ENCODE results near the gene HOXA6. TPM values are rescaled to one million over a fixed set of nuclear protein-coding genes. Genes with fewer than 3 reads are reported as not detected.

HOXA6 gene
- total and polyA plus RNA-seq, 2 of the 4 experiments (the other 2 are of a cell fraction): 1.4 to 1.8 TPM

GRCh38 chr7:27176962-27177794, 29.6 kb upstream of the HOXA6 start (continued):
- no peak for TF ChIP-seq RAD21 (IDR thresholded peaks at IDR 0.05; ENCODE audit: low read length)

GRCh38 chr7:27176524-27176845, 28.9 kb upstream of the HOXA6 start:
- dilution Hi-C loops (cut with HindIII; ENCODE audit: low sequenced_read_pairs, unreplicated experiment): no loop called here
- H2AFZ ChIP-seq (replicated peaks; ENCODE audit: low read length, poor library complexity): no peak overlapping the region
- no peak overlapping the region for H3K4me2 ChIP-seq (ENCODE audit: low read depth, low read length)
- no peak overlapping the region for H3K4ac ChIP-seq (ENCODE audit: low read depth, low read length)
- in situ Hi-C loops (cut with MboI; ENCODE audit: low sequenced_read_pairs): no loop called here
- no peak overlapping the region for H2BK120ac ChIP-seq (ENCODE audit: low read depth, low read length)
- no peaks in the 10 kb centered on the region; the same call in 1 of the 2 replicates for H3K4me1 ChIP-seq (ENCODE audit: control insufficient read depth, insufficient read depth, low read length)
- H2BK15ac ChIP-seq (ENCODE audit: low read depth, low read length): no peak overlapping the region
- ChIA-PET CTCF (no interaction called here), POLR2A (ENCODE audit: unreplicated experiment) (no interaction called here)
- DNase-seq (no peak), ATAC-seq (ENCODE audit: low read depth) (no peak)
- no peak overlapping the region for H3K56ac ChIP-seq (ENCODE audit: extremely low read depth, insufficient read depth, low read length)
- 63% methylated on average over 2 of the region's 3 CpGs; no CpG with 5 or more reads in 1 of the 2 experiments for WGBS, 2 experiments (ENCODE audit: extremely low coverage in 2 of 2, insufficient read length in 1 of 2)
- H4K8ac ChIP-seq (ENCODE audit: low read depth in 2 of 2, low read length in 2 of 2): no peak overlapping the region
- no peak overlapping the region for H3K9ac ChIP-seq (ENCODE audit: low read depth, low read length)
- H2AK5ac ChIP-seq (ENCODE audit: low read depth, low read length): no peak overlapping the region
- H3K23ac ChIP-seq (ENCODE audit: low read depth, low read length): no peak overlapping the region
- no peaks in the 10 kb centered on the region for H3K36me3 ChIP-seq (ENCODE audit: control insufficient read depth, insufficient read depth, low read length)
- H2BK20ac ChIP-seq (ENCODE audit: low read depth, low read length): no peak overlapping the region
- 0 out of 2 replicates have a peak, but pooled peaks cover 14% of the 10 kb centered on the region for H4K20me1 ChIP-seq (ENCODE audit: insufficient read depth, low read length)
- peaks cover 7% of the 10 kb centered on the region; the same call in 1 of the 2 replicates for H3K9me3 ChIP-seq (ENCODE audit: control insufficient read depth, insufficient read depth, low read length)
- no peak overlapping the region for H3K27ac ChIP-seq (ENCODE audit: insufficient read depth, low read length)
- H4K5ac ChIP-seq (ENCODE audit: low read depth, low read length): no peak overlapping the region
- no peak overlapping the region for H2AK9ac ChIP-seq (replicated peaks; ENCODE audit: low read depth, low read length, poor library complexity)
- H3K18ac ChIP-seq (ENCODE audit: low read depth, low read length): no peak overlapping the region
- no peak overlapping the region for H3K4me3 ChIP-seq (ENCODE audit: insufficient read depth, low read depth, low read length)
- no peak overlapping the region for H3K14ac ChIP-seq (replicated peaks; ENCODE audit: low read depth, low read length)
- intact Hi-C loops (cut with micrococcal nuclease): no loop called here
- H3K9me1 ChIP-seq (ENCODE audit: insufficient read depth, low read length): no peaks in the 10 kb centered on the region
- no peaks in the 10 kb centered on the region for H3K79me1 ChIP-seq (ENCODE audit: low read depth in 1 of 2, low read length in 2 of 2)
- peaks cover 89% of the 10 kb centered on the region for H3K27me3 ChIP-seq (ENCODE audit: control insufficient read depth, insufficient read depth, low read length)
- no peak overlapping the region for H4K91ac ChIP-seq (ENCODE audit: insufficient read depth, low read depth, low read length)
- no TSS peak for BruUV-seq (replicated peaks)
- no peak overlapping the region for H2BK5ac ChIP-seq (ENCODE audit: low read depth, low read length, poor library complexity, severe bottlenecking)
- TF ChIP-seq SMC3 (IDR thresholded peaks at IDR 0.05; ENCODE audit: low read depth, low read length) (no peak), NFE2L2 (IDR thresholded peaks at IDR 0.05; ENCODE audit: low read depth, low read length) (no peak), RFX5 (IDR thresholded peaks at IDR 0.05; ENCODE audit: low read depth, low read length) (no peak), CTCF (conservative IDR thresholded peaks at IDR 0.05; ENCODE audit: low read depth, low read length) (no peak), MAZ (IDR thresholded peaks at IDR 0.05; ENCODE audit: borderline replicate concordance, low read depth, low read length) (no peak), RCOR1 (IDR thresholded peaks at IDR 0.05; ENCODE audit: insufficient replicate concordance, low read length) (no peak), CEBPB (IDR thresholded peaks at IDR 0.05; ENCODE audit: low read depth, low read length) (no peak), FOS (IDR thresholded peaks at IDR 0.05; ENCODE audit: low read depth, low read length) (no peak), CHD1 (IDR thresholded peaks at IDR 0.05; ENCODE audit: low read depth, low read length) (no peak), BHLHE40 (IDR thresholded peaks at IDR 0.05; ENCODE audit: low read depth, low read length) (no peak), MXI1 (IDR thresholded peaks at IDR 0.05; ENCODE audit: borderline replicate concordance, low read depth, low read length) (no peak), POLR2A (IDR thresholded peaks at IDR 0.05; ENCODE audit: low read depth, low read length) (no peak), ELK1 (IDR thresholded peaks at IDR 0.05; ENCODE audit: borderline replicate concordance, low read depth, low read length) (no peak), RAD21 (IDR thresholded peaks at IDR 0.05; ENCODE audit: low read length) (no peak)
